Fibroblast of skin of right biceps (primary cell): ENCODE data around the gene HMGA1.
A peak's percentile ranks its signal among the peaks of the same experiment; 100 is the strongest.
"Not testable (repeated sequence)": the region's sequence is repeated elsewhere in the genome, so short reads cannot be mapped to it uniquely, and the experiment has no call there.

Experiments
- DNase-seq: peaks from one replicate; pipeline ENCODE4 v3.0.0-alpha.2; 2013

HMGA1 gene

DNA sequence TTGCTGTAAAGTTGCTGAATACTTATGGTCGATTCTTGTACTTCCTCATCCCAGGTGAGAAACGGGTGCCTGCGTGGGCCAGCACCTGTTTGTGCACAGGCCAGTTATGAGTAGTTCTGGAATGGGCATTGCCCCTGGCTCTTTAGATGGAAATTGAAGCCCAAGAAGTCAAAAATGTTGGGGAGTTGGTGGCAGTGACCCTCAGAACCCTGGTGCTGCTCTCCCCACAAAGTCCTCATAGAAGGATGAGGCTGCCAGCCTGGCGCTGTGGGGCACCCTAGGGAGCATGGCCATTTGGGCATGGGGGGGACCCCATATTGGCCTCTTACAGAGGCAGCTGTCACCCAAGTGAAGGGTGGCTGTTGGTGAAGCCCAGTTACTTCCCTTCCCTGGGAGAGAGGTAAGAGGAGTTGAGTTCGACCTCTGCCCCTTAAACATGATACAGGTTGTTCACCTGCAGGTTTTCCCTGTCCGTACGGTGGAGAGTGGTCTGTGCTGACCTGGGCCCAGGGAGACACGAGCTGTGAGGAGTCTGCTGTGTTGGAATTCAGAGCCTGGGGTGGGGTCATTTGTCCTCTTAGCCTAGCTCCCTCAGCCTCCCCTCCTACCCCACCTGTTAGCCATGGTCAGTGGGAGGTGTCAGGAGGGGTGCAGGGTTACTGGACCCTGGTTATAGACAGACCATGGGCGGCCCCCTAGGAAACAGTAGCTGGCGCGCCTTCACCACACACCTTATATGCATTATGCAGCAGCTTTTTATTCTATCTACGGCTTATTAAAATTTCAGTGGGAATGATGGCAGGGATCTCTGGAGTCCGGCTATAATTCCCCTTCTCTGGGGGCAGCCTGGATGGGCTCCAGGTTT is 4.9 kb downstream of the HMGA1 start:
- no peak for DNase-seq

DNA sequence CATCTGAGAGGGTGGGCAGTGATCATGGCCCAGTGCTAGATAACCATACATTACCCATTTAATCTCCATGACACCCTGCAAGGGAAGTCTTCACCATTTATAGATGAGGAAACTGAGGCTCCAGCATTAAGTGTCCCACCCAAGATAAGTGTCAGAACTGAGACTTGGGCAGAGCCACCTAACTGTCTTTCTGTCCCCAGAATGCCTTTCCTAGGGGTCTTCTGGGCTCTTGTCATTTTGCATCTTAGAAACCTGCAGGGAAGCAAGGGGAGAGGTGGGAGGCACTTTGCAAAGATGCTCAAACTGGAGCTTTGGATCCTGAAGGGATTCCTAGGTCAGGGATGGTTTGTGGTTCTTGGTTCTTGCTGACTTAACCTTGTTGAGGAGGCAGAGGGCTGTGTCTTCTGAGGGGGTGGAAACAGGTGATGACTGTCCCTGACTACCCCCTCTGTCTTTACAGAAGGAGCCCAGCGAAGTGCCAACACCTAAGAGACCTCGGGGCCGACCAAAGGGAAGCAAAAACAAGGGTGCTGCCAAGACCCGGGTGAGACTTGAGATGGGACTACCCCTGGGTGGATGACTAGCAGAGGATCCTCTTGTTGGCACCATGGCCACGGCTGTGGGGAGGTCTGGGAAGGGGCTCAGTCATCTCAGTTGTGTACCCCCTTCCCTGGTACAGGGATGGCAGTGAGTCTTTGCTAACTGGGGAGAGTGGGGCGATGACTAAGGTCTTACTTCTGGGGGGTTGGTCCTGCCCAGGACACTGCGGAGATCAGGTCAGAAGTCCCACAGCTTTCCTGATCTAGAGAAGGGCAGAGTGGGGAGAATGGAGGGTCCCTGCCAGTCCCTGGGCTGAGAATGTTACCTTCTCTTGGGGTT is 5.8 kb downstream of the HMGA1 start:
- no peak for DNase-seq

DNA sequence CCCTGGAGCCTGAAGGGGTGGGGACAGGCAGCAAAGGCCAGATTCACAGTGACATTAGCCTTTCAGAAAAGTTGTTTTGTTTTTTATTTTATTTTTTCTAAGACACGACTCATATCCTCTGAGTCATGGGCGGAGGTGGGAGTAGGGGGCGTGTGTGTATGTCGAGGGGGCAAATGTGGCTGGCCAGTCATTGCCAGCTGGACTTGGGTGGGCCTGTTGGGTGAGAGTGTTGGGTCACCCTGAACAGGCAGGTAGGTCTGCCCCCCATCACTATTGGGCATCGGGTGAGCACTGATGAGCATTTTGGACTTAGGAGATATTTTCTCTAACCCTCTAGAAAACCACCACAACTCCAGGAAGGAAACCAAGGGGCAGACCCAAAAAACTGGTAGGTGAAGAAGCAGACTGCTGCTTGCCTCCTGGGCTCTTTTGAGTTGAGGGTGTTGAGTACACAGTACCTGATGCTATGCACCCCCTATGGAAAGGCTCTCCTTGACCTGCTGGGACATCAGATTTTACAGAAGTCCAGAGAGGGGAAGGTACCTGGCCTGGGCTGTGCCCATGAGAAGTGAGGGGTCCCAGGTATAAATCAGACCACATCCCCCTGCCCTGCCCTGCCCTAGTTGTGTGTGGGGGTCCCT is 6.6 kb downstream of the HMGA1 start:
- DNase-seq: peak; percentile 59

DNA sequence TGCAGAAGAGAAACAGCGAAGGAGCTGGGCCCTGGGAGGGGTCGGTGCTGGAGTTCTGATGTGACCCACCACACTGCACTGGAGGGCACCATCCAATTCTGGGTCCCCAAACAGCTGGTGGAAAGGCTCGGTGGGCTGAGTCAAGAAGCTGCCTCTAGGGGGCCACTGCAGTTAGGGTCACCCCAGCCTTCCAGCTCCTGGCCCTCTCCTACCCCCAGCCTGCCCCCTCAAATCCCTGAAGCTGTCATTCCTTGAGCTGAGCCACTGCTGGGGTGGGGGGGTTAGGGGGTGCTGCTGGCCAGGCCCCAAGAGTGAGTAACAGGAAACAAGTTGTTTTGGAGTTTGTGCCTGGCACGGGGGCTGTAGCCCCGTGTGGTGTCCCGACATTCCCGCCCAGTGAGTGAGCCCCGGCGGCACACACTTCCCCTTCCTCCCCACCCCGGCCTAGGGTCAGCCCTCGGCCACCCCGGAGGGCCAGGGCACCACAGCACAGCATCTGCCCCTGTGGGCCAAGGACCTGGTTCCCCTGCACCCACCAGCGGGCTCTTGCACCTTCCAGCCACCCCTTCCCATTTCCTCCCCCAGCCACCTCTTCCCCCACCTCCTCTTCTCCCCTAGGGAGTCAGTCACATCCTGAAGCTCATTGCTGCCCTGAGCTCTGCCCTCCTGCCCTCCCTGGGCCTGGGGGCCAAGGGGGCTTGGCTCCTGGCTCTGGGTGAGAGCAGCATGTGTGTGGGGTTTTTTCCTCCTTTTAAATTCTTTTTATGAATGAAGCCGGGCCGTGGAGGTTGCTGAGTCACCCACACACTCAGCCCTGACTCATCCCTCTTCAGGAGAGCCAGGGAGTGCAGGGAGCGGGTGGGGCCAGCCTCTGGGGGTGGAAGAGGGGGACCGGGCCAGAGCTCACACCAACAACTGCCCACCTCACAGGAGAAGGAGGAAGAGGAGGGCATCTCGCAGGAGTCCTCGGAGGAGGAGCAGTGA is 7.5 kb downstream of the HMGA1 start:
- peak; percentile 94 for DNase-seq

DNA sequence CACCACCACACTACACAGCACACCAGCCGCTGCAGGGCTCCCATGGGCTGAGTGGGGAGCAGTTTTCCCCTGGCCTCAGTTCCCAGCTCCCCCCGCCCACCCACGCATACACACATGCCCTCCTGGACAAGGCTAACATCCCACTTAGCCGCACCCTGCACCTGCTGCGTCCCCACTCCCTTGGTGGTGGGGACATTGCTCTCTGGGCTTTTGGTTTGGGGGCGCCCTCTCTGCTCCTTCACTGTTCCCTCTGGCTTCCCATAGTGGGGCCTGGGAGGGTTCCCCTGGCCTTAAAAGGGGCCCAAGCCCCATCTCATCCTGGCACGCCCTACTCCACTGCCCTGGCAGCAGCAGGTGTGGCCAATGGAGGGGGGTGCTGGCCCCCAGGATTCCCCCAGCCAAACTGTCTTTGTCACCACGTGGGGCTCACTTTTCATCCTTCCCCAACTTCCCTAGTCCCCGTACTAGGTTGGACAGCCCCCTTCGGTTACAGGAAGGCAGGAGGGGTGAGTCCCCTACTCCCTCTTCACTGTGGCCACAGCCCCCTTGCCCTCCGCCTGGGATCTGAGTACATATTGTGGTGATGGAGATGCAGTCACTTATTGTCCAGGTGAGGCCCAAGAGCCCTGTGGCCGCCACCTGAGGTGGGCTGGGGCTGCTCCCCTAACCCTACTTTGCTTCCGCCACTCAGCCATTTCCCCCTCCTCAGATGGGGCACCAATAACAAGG is 8.5 kb downstream of the HMGA1 start:
- not testable (repeated sequence) for DNase-seq

DNA sequence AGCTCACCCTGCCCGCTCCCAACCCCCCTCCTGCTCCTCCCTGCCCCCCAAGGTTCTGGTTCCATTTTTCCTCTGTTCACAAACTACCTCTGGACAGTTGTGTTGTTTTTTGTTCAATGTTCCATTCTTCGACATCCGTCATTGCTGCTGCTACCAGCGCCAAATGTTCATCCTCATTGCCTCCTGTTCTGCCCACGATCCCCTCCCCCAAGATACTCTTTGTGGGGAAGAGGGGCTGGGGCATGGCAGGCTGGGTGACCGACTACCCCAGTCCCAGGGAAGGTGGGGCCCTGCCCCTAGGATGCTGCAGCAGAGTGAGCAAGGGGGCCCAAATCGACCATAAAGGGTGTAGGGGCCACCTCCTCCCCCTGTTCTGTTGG is 9.1 kb downstream of the HMGA1 start:
- not testable (repeated sequence) for DNase-seq

DNA sequence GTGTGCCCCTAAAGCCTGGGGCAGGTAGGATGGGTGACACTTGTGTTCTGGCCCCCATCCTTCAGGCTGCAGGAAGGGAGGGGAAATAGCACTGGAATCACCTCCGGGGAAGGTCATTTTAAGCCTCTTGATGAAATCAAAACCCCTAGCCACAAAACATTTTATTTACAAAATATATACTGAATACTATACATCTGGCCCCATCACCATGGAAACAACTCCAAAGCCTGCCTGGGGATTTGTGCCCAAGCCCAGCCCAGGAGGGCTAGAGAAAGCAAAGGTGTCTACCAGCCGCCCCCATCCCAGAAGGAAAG is 9.5 kb downstream of the HMGA1 start:
- no peak for DNase-seq

DNA sequence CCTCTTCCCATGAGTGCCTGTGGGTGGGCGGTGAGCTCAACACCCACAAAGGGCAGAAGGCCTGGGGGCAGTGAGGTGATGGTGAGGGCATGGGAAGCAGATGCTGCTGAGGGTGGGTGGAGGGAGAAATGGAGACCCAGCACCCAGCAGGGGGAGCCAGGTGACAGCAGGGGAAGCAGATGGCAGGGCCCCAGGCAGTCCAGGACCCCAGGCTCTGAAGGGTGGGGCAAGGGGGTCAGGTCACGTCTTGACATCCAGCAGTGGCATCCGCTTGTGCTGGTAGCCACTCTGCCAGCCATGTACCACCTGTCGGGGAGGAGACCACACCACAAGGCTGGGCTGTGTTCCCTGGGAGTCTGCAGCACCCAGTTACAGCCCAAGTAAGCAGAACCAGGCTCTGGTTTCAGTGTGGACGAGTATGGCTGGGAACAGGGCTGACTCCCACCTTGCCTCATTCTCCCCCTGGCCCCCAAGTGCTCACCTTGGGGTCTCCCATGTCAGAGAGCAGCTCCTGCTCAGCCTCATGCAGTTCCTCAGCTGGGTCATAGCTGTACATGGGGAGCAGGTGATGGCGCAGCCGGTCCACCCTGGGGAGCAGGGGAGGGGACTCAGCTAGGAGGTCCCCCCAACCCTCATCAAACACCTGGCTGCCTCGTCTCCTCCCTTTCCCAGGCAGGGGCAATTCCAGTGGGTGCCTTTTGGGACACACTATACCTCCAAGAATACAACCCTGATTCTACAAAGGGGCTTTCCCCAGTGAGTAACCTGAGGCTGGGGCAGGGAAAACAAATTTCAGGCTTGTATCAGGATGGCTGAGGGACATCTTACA is 10.1 kb downstream of the HMGA1 start:
- no peak for DNase-seq

DNA sequence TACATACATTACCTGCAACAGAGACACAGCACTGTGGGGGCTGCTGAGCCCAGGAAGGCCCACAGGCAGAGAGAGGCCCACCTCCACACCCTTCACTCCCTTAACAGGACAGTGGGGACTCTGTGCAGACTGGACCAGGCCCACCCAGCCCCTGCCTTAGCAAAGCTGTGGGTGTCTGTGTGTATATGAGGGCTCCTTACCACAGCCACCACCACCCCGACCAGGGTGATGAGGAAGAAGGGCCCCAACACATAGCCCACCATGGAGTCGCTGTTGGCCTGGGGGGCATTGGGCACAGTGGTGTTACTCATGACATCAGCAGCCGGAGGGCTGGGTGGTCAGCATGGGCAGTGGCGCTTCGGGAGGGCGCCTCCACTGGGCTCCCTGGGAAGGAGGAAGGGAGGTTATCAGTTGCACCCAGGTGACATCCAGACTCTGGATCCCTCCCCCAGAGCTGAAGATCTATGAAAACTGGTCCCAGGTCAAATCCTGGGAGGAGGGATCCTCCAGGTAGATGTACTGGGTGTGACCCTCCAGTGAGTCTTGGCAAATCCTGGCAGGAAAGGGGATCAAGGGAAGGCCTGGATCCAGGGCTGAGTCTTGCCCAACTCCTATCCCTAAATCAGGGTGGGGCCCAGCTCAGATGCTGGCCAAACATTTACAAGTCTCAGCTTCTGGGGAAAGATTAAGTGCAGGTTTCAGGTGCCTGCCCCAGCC is 11.0 kb downstream of the HMGA1 start:
- no peak for DNase-seq

DNA sequence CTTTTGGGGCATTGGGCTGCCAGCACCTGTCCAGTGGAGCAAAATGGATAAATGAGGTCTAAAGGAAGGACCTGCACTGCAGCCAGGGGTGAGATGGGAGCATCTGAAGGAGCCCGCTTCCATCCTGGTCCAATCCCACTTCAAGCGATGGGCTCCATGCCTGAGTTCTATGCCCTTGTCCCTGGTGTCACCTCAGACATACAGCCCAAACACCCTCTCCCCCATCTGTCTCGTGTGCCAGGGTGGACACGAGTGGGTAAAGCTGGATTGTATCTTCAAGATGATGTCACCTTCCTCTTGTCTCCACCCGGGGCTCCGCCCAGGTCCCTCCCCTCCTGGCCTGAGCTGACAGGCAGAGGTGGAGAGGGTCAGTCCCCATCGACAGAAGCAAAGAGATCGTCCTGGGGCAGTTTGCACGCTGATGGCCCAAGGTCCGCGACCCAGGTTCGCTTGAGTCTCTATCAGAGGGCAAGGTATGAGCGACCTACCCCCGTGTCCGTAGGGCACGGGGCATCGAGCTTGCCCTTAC is 11.6 kb downstream of the HMGA1 start:
- no peak for DNase-seq

DNA sequence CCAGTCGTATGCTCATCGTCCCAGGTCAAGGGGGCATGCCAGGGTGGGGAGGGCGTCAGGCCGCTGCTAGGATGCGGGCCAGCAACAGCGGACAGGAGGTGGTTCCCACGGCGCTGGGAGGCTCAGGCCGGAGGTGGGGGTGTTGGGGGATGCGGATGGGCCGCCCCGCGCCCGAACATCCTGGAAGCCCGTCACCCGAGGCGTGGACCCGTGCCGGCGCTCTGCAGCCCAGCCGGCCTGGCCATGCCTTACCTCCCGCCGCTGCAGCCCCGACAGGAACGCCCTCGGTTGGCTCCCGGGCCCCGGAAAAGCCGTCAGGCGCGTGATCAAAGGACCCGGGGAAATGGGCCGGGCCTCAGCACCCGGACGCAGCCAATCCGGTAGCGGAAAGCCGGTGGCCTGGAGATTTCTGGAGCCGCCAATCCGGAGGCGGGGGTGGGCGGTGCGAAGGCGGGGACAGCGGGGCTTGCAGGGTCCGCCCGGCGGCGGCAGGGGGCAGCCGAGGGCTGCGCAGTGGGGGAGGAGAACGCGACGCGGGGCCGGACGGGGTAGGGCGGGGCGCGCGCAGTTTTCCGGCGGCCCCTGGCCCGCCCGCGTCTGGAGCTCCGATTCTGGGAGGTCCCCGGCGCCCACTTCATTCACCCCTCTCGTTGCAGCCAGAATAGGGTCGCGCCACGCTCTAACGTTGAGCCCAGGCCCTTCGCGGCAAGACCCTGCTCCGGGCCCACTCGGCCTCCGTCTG is 12.2 kb downstream of the HMGA1 start, which contains the start of gene SMIM29:
SMIM29 (minus strand) TSS at position 280 of the 742 bp plus-strand sequence. CDS start 1,215 bp downstream, outside the sequence.
- peak; percentile 94 for DNase-seq

DNA sequence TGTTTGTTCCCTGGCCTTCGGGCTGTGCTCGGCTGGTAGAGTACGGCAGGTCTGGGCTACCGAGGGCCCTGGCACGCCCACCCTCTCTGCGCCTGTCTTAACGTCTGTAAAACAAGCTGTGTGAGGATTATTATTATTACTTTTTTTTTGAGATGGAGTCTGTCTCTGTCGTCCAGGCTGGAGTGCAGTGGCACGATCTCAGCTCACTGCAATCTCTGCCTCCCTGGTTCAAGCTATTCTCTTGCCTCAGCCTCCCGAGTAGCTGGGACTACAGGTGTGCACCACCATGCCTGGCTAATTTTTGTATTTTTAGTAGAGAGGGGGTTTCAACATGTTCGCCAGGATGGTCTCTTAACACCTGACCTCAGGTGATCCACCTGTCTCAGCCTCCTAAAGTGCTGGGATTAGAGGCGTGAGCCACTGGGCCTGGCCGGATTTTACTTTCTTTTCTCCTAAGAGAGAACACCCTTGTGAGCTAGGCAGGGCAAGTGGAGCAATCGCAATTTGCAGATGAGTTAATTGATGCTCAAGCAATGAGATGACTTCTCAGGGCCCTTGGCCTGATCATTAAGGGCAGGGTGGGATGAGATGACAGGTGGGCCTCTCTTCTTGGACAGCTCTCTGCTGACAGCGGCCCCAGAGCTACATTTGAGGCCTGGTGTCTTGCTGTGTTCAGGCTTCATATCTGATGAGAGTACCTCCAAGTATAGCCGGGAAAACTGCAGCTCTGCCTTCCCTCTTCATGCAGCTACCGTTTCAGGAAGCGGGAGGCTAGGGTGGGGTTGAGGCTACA is 13.0 kb downstream of the HMGA1 start:
- no peak for DNase-seq

DNA sequence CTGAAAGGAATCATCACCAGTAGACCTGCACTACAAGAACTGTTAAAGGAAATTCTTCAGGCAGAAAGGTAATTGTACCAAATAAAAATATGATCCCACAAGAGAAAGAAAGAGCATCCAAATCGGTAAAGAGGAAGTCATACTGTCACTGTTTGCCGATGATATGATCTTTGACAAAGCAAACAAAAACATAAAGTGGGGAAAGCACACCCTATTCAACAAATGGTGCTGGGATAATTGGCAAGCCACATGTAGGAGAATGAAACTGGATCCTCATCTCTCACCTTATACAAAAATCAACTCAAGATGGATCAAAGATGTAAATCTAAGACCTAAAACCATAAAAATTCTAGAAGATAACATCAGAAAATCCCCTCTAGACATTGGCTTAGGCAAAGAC is 15.7 kb downstream of the HMGA1 start:
- not testable (repeated sequence) for DNase-seq

DNA sequence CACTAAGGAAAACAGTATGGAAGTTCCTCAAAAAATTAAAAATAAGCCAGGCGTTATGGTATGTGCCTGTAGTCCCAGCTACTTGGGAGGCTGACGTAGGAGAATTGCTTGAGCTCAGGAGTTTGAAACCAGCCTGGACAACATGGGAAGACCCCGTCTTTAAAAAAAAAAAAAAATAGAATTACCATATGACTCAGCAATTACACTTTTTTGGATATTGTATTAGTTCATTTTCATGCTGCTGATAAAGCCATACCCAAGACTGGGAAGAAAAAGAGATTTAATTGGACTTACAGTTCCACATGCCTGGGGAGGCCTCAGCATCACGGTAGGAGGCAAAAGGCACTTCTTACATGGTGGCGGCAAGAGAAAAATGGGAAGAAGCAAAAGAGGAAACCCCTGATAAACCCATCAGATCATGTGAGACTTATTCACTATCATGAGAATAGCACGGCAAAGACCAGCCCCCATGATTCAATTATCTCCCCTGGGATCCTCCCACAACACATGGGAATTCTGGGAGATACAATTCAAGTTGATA is 22.9 kb downstream of the HMGA1 start:
- DNase-seq: no peak

DNA sequence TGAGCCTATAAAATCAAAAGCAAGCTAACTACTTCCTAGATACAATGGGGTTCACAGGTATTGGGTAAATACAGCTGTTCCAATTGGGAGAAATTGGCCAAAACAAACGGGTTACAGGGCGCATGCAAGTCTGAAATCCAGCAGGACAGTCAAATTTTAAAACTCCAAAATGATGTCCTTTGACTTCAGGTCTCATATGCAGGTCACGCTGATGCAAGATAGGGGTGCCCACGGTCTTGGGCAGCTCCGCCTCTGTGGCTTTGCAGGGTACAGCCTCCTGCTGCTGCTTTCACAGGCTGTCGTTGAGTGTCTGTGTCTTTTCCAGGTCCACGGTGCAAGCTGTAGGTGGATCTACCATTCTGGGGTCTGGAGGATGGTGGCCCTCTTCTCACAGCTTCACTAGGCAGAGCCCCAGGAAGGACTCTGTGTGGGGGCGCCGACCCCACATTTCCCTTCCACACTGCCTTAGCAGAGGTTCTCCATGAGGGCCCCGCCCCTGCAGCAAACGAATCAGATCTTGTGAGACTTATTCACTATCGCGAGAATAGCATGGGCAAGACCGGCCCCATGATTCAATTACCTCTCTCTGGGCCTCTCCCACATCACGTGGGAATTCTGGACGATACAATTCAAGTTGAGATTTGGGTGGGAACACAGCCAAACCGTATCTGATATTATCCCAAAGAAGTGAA is 24.0 kb downstream of the HMGA1 start:
- no peak for DNase-seq

DNA sequence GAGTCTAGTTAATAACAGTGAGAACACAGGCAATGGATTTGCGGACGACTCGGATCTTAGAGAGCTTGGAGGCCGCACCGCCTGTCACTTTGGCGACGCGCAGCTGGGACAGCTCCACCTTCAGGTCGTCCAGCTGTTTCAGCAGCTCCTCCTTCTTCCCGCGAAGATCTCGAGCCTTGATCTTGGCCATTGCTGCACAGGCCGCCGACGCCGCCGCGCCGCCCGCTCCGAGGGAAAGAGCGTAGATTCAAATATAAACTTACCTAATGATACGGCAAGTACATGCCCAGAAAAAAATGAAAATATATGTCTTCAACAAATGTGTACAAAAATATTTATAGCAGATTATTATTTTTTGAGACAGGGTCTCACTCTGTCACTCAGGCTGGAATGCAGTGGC is 26.8 kb downstream of the HMGA1 start:
- not testable (repeated sequence) for DNase-seq

DNA sequence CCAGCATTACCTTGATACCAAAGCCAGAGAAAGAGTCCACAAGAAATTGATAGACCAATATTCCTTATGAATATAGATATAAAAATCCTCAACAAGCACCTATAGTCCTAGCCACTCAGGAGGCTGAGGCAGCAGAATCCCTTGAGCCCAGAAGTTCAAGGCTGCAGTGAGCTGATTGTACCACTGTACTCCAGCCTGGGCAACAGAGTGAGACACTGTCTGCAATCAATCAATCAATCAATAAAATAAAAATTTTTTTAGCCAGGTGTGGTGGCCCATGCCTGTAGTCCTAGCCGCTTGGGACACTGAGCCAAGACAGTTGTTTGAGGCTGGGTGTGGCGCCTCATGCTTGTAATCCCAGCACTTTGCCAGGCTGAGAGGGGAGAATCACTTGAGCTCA is 31.1 kb downstream of the HMGA1 start:
- no peak for DNase-seq
